GM12878 (cell line): Measurements from ENCODE around the gene BZW2. TPM values are rescaled to one million over a fixed set of nuclear protein-coding genes. Genes with fewer than 3 reads are reported as not detected.

Source experiments
- ATAC-seq: fragments of 200-7000 bp; cut with Tn5 transposase; 3 replicates; pipeline ENCODE4 v1.9.1; 2020; ENCODE audit warnings: mild to moderate bottlenecking, moderate library complexity
- BruUV-seq: library from RNA; stranded (reverse); fragments of 400-500 nt; replicated peaks from 2 replicates; lab custom pipeline; 2021; lab: Mats Ljungman, UMichigan
- CTCF ChIA-PET: fragments of 300-600 bp; sonication (Branson Sonifier 250); formaldehyde crosslinking; extraction: SDS; loops from one replicate; lab custom pipeline; 2021; ENCODE audit warnings: inconsistent platforms; lab: Yijun Ruan, JAX
- POLR2A ChIA-PET: fragments of 350-600 bp; formaldehyde crosslinking; extraction: SDS; loops from one replicate; lab custom pipeline; 2021; ENCODE audit warnings: inconsistent platforms; lab: Charles Lee
- RAD21 ChIA-PET: fragments of 300-600 bp; sonication (Branson Sonifier 250); formaldehyde crosslinking; loops from one replicate; lab custom pipeline; 2023; ENCODE audit warnings: antibody characterized with exemption; ENCODE audit not compliant: unreplicated experiment; lab: Charles Lee
- SMC1A ChIA-PET: fragments of 300-600 bp; sonication (Branson Sonifier 250); formaldehyde crosslinking; loops from one replicate; lab custom pipeline; 2023; ENCODE audit not compliant: unreplicated experiment, uncharacterized antibody; lab: Charles Lee
- DNase-seq: peaks from one replicate; pipeline ENCODE4 v3.0.0-alpha.2; 2011; ENCODE audit warnings: low read depth, low spot score
- FAIRE-seq: peaks from 3 replicates; lab custom pipeline; 2011; peaks lifted over from hg19 to GRCh38; lab: Jason Lieb, UNC
- H2AFZ ChIP-seq: 2 replicates; pipeline ENCODE4 v1.6.0; 2011; ENCODE audit warnings: low read depth, low read length, control low read depth; ENCODE audit not compliant: control insufficient read depth
- H3K27ac ChIP-seq: 2 replicates; pipeline ENCODE4 v1.5.1; 2011; ENCODE audit warnings: control low read depth; ENCODE audit not compliant: control insufficient read depth, insufficient read depth
- H3K27me3 ChIP-seq, 2 experiments: replicated peaks in 1 of 2; 2 replicates each; pipeline versions ENCODE4 v1.6.0 to v1.6.1; 2011; ENCODE audit warnings: low read length in 1 of 2; ENCODE audit not compliant: control insufficient read depth in 2 of 2, insufficient read depth in 2 of 2
- H3K36me3 ChIP-seq, 2 experiments: 2 replicates each; pipeline ENCODE4 v1.5.1; 2011; ENCODE audit warnings: low read length in 1 of 2; ENCODE audit not compliant: control insufficient read depth in 2 of 2, insufficient read depth in 2 of 2
- H3K4me1 ChIP-seq: 2 replicates; pipeline ENCODE4 v1.6.1; 2011; ENCODE audit warnings: mild to moderate bottlenecking, low read length, moderate library complexity, mixed read lengths; ENCODE audit not compliant: control insufficient read depth, insufficient read depth
- H3K4me2 ChIP-seq: 2 replicates; pipeline ENCODE4 v1.6.0; 2011; ENCODE audit warnings: control low read depth; ENCODE audit not compliant: control insufficient read depth, insufficient read depth
- H3K4me3 ChIP-seq: fragments of 200-600 bp; sonication (generic); 2 replicates; pipeline ENCODE4 v1.5.1; 2016
- H3K79me2 ChIP-seq: 2 replicates; pipeline ENCODE4 v1.6.0; 2011; ENCODE audit warnings: low read length; ENCODE audit not compliant: control insufficient read depth, insufficient read depth
- H3K9ac ChIP-seq: 2 replicates; pipeline ENCODE4 v1.8.0; 2011; ENCODE audit warnings: low read length, control low read depth, mixed read lengths; ENCODE audit not compliant: control insufficient read depth, insufficient read depth
- H3K9me3 ChIP-seq: replicated peaks from 3 replicates; pipeline ENCODE4 v1.5.1; 2011; ENCODE audit warnings: mild to moderate bottlenecking, low read length; ENCODE audit not compliant: control insufficient read depth, insufficient read depth
- H4K20me1 ChIP-seq: 2 replicates; pipeline ENCODE4 v1.6.0; 2011; ENCODE audit not compliant: control insufficient read depth, insufficient read depth
- BRCA1 ChIP-seq: IDR thresholded peaks from 2 replicates; pipeline ENCODE4 v1.6.1; 2011; ENCODE audit warnings: low read depth, low read length, improper control_type of control experiment
- CEBPB ChIP-seq, 2 experiments: fragments of 150-350 bp in 1 of 2; IDR thresholded peaks; 2 replicates each; pipeline ENCODE4 v1.6.1; 2012 to 2014; ENCODE audit warnings: low read depth in 2 of 2, low read length in 2 of 2, borderline replicate concordance in 1 of 2, inconsistent platforms in 1 of 2
- JUNB ChIP-seq: IDR thresholded peaks from 2 replicates; pipeline ENCODE4 v1.6.1; 2016; ENCODE audit warnings: antibody characterized with exemption, mild to moderate bottlenecking
- MTA2 ChIP-seq: fragments of 450-650 bp; IDR thresholded peaks from 2 replicates; pipeline ENCODE4 v1.6.1; 2016; ENCODE audit warnings: low read depth, mild to moderate bottlenecking, moderate library complexity
- RAD21 ChIP-seq: IDR thresholded peaks from 2 replicates; pipeline ENCODE4 v1.6.1; 2011; ENCODE audit warnings: mild to moderate bottlenecking, low read depth, low read length, moderate library complexity; ENCODE audit not compliant: insufficient read depth
- SUZ12 ChIP-seq: fragments of 200-600 bp; sonication (generic); IDR thresholded peaks from one replicate; pipeline ENCODE4 v1.6.1; 2018; ENCODE audit warnings: antibody characterized with exemption, mild to moderate bottlenecking; ENCODE audit not compliant: unreplicated experiment
- TCF7 ChIP-seq: IDR thresholded peaks from 2 replicates; pipeline ENCODE4 v1.6.1; 2014; ENCODE audit warnings: antibody characterized with exemption, borderline replicate concordance
- ZNF217 ChIP-seq: fragments of 450-650 bp; IDR thresholded peaks from 2 replicates; pipeline ENCODE4 v1.6.1; 2017; ENCODE audit warnings: antibody characterized with exemption, mild to moderate bottlenecking
- ZNF24 ChIP-seq: fragments of 450-650 bp; IDR thresholded peaks from 2 replicates; pipeline ENCODE4 v1.6.1; 2017; ENCODE audit warnings: antibody characterized with exemption, mild to moderate bottlenecking
- WGBS: methylation state at CpG from one replicate; pipeline ENCODE4 v1.1.6; 2016; ENCODE audit warnings: low lambda C conversion rate; ENCODE audit not compliant: insufficient replicate concordance, insufficient coverage; ENCODE audit errors: missing lambda C conversion rate; 5-methylcytosine and 5-hydroxymethylcytosine counted together
- in situ Hi-C: fragments of 300-500 bp; cut with MboI; formaldehyde crosslinking; loops from 9 replicates; pipeline ENCODE4 v1.14.3; 2018; ENCODE audit warnings: mixed read lengths
- intact Hi-C: fragments of 100-400 bp; cut with micrococcal nuclease; formaldehyde crosslinking; loops from one replicate; pipeline ENCODE4 v1.14.2; 2022; ENCODE audit not compliant: unreplicated experiment
- polyA plus RNA-seq, 11 experiments: library from polyadenylated mRNA; depleted of rRNA in 4 of 11; unstranded in 6 of 11; stranded (reverse) in 5 of 11; fragments of >200 nt; fragmentation: Nextera tagmentation in 4 of 11; fragmentation: Illumina TruSeq in 1 of 11; extraction: Ambion mirVana in 4 of 11; extraction: Trizol in 1 of 11; gene quantifications; 1 replicate in 1 of 11; 2 replicates in 10 of 11; pipeline versions ENCODE4 v1.2.1 to v1.2.3, GENCODE V29; 2011 to 2016; ENCODE audit warnings: inconsistent platforms in 2 of 11, missing spikeins in 2 of 11, low read depth in 1 of 11
- total RNA-seq, 4 experiments: library from RNA; depleted of rRNA in 3 of 4; stranded (reverse); fragments of >200 nt in 3 of 4; fragmentation: Illumina TruSeq in 1 of 4; extraction: Trizol in 1 of 4; gene quantifications; 2 replicates each; pipeline versions ENCODE4 v1.2.1 to v1.2.3, GENCODE V29; 2013 to 2021

The BZW2 gene
- total and polyA plus RNA-seq, 10 of the 15 experiments (the other 5 are each of a cell fraction or from before 2014, with no cell fraction given) = 1.3 to 6.8 (median 3.1) TPM

- CTCF ChIA-PET = no interaction called here
- no peak overlapping the region for H2AFZ ChIP-seq
- no peaks in the 10 kb centered on the region for H3K36me3 ChIP-seq
- H4K20me1 ChIP-seq = no peaks in the 10 kb centered on the region
- intact Hi-C loops = no loop called here
- H3K4me3 ChIP-seq = no peak overlapping the region
- no peak for FAIRE-seq
- no peak overlapping the region for H3K27ac ChIP-seq
- ATAC-seq = no peak
- 19% methylated on average over 2 of the region's 2 CpGs for WGBS
- DNase-seq = no peak
- H3K9ac ChIP-seq = no peak overlapping the region
- no peak overlapping the region for H3K4me2 ChIP-seq
- SMC1A ChIA-PET = no interaction called here
- no peaks in the 10 kb centered on the region for H3K9me3 ChIP-seq
- RAD21 ChIA-PET = no interaction called here
- H3K79me2 ChIP-seq = no peaks in the 10 kb centered on the region
- H3K4me1 ChIP-seq = no peaks in the 10 kb centered on the region
- POLR2A ChIA-PET = no interaction called here
- TF ChIP-seq SUZ12 = no peak
- TF ChIP-seq ZNF217 = no peak
- no peak for TF ChIP-seq CEBPB (IDR thresholded peaks at IDR 0.05; ENCODE audit: borderline replicate concordance in 1 of 2, low read depth in 2 of 2, low read length in 2 of 2)
- TF ChIP-seq JUNB = no peak
- no peak for TF ChIP-seq ZNF24
- TF ChIP-seq MTA2 = no peak
- TF ChIP-seq RAD21 = no peak
- TF ChIP-seq BRCA1 = no peak
- TF ChIP-seq, all 136 proteins: peak for 0
- no TSS peak for BruUV-seq
- in situ Hi-C loops = no loop called here
- H3K27me3 ChIP-seq = no peaks in the 10 kb centered on the region
Measured at GRCh38 chr7:16726189-16726588, 80.2 kb downstream of the BZW2 start.

DNA sequence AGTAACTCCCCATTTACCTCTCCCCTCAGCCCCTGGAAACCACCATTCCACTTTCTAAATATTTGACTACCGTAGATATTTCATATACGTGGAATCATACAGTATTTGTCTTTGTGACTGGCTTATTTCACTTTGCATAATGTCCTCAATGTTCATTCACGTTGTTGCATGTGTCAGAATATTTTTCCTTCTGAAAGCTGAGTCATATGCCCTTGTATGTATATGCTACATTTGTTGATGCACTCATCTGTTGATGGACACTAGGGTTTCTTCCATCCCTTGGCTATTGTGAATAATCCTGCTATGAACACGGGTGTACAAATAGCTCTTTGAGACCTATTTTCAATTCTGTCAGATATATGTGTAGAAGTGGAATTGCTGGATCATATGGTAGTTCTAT lies 81.8 kb downstream of the BZW2 start:
- DNase-seq = no peak
- H3K36me3 ChIP-seq = no peaks in the 10 kb centered on the region
- no peaks in the 10 kb centered on the region for H3K27me3 ChIP-seq
- H3K4me3 ChIP-seq = no peak overlapping the region
- no peak overlapping the region for H3K27ac ChIP-seq
- no peaks in the 10 kb centered on the region for H3K4me1 ChIP-seq
- intact Hi-C loops (no loop called here), in situ Hi-C loops (no loop called here)
- POLR2A ChIA-PET = no interaction called here
- RAD21 ChIA-PET = no interaction called here
- no TSS peak for BruUV-seq
- FAIRE-seq = no peak
- H4K20me1 ChIP-seq = no peaks in the 10 kb centered on the region
- no peaks in the 10 kb centered on the region for H3K79me2 ChIP-seq
- H3K4me2 ChIP-seq = no peak overlapping the region
- H3K9ac ChIP-seq = no peak overlapping the region
- CTCF ChIA-PET = no interaction called here
- no peak for ATAC-seq
- no peak for TF ChIP-seq TCF7
- no peak overlapping the region for H2AFZ ChIP-seq
- no peaks in the 10 kb centered on the region for H3K9me3 ChIP-seq
- SMC1A ChIA-PET = no interaction called here
- WGBS = 29% methylated on average over 4 of the region's 4 CpGs
